HEK293 (cell line): ENCODE results near the gene RPL36AL.

Experiments used
- BCL11B ChIP-seq: fragments of 450-650 bp; formaldehyde crosslinking; IDR thresholded peaks from 2 replicates; pipeline ENCODE4 v1.5.1; 2016; ENCODE audit warnings: low read depth, missing biosample characterization, missing genetic modification characterization
- EGR2 ChIP-seq: fragments of 450-650 bp; formaldehyde crosslinking; IDR thresholded peaks from 2 replicates; pipeline ENCODE4 v1.5.1; 2016; ENCODE audit warnings: low read depth, missing biosample characterization, missing genetic modification characterization
- GFI1B ChIP-seq: fragments of 450-650 bp; formaldehyde crosslinking; IDR thresholded peaks from 2 replicates; pipeline ENCODE4 v1.5.1; 2016; ENCODE audit warnings: missing biosample characterization, missing genetic modification characterization
- MEIS1 ChIP-seq: sonication (generic); formaldehyde crosslinking; IDR thresholded peaks from 2 replicates; pipeline ENCODE4 v1.8.1; 2022; ENCODE audit warnings: missing genetic modification reagents, mild to moderate bottlenecking, borderline replicate concordance
- SCRT1 ChIP-seq: fragments of 450-650 bp; formaldehyde crosslinking; IDR thresholded peaks from 2 replicates; pipeline ENCODE4 v1.5.1; 2016; ENCODE audit warnings: missing biosample characterization, missing genetic modification characterization, borderline replicate concordance
- WT1 ChIP-seq: fragments of 450-650 bp; formaldehyde crosslinking; IDR thresholded peaks from 2 replicates; pipeline ENCODE4 v1.5.1; 2016; ENCODE audit warnings: missing biosample characterization, missing genetic modification characterization
- ZBTB20 ChIP-seq: fragments of 450-650 bp; formaldehyde crosslinking; IDR thresholded peaks from 2 replicates; pipeline ENCODE4 v1.5.1; 2016; ENCODE audit warnings: missing biosample characterization, missing genetic modification characterization
- ZBTB7A ChIP-seq: fragments of 450-650 bp; formaldehyde crosslinking; IDR thresholded peaks from 2 replicates; pipeline ENCODE4 v1.5.1; 2016; ENCODE audit warnings: low read depth, missing biosample characterization, missing genetic modification characterization
- ZNF121 ChIP-seq: fragments of 450-650 bp; formaldehyde crosslinking; IDR thresholded peaks from 2 replicates; pipeline ENCODE4 v1.5.1; 2016; ENCODE audit warnings: missing biosample characterization, missing genetic modification characterization
- ZNF133 ChIP-seq: fragments of 450-650 bp; formaldehyde crosslinking; IDR thresholded peaks from 2 replicates; pipeline ENCODE4 v1.5.1; 2016; ENCODE audit warnings: missing biosample characterization, missing genetic modification characterization
- ZNF16 ChIP-seq: fragments of 450-650 bp; formaldehyde crosslinking; IDR thresholded peaks from 2 replicates; pipeline ENCODE4 v1.5.1; 2016; ENCODE audit warnings: low read depth, missing biosample characterization, missing genetic modification characterization
- ZNF184 ChIP-seq: fragments of 450-650 bp; IDR thresholded peaks from 2 replicates; pipeline ENCODE4 v1.5.1; 2018; ENCODE audit warnings: missing biosample characterization, mild to moderate bottlenecking, missing genetic modification characterization
- ZNF341 ChIP-seq: fragments of 450-650 bp; formaldehyde crosslinking; IDR thresholded peaks from 2 replicates; pipeline ENCODE4; 2016; ENCODE audit warnings: low read depth, missing biosample characterization, missing genetic modification characterization
- ZNF391 ChIP-seq: fragments of 450-650 bp; formaldehyde crosslinking; IDR thresholded peaks from 2 replicates; pipeline ENCODE4 v1.5.1; 2016; ENCODE audit warnings: low read depth, missing biosample characterization, missing genetic modification characterization, borderline replicate concordance
- ZNF394 ChIP-seq: fragments of 450-650 bp; formaldehyde crosslinking; IDR thresholded peaks from 2 replicates; pipeline ENCODE4 v1.5.1; 2016; ENCODE audit warnings: missing biosample characterization, missing genetic modification characterization, mild to moderate bottlenecking, moderate library complexity, borderline replicate concordance
- ZNF404 ChIP-seq: fragments of 450-650 bp; formaldehyde crosslinking; IDR thresholded peaks from 2 replicates; pipeline ENCODE4 v1.5.1; 2017; ENCODE audit warnings: missing biosample characterization, missing genetic modification characterization
- ZNF416 ChIP-seq: fragments of 450-650 bp; formaldehyde crosslinking; IDR thresholded peaks from 2 replicates; pipeline ENCODE4 v1.5.1; 2016; ENCODE audit warnings: missing biosample characterization, missing genetic modification characterization
- ZNF423 ChIP-seq: fragments of 450-650 bp; formaldehyde crosslinking; IDR thresholded peaks from 2 replicates; pipeline ENCODE4 v1.5.1; 2016; ENCODE audit warnings: missing biosample characterization, missing genetic modification characterization
- ZNF529 ChIP-seq: fragments of 450-650 bp; formaldehyde crosslinking; IDR thresholded peaks from 2 replicates; pipeline ENCODE4 v1.5.1; 2017; ENCODE audit warnings: missing genetic modification characterization, missing biosample characterization; ENCODE audit not compliant: insufficient replicate concordance
- ZNF558 ChIP-seq: fragments of 450-650 bp; formaldehyde crosslinking; IDR thresholded peaks from 2 replicates; pipeline ENCODE4 v1.5.1; 2016; ENCODE audit warnings: missing biosample characterization, missing genetic modification characterization
- ZNF561 ChIP-seq: fragments of 450-650 bp; IDR thresholded peaks from 2 replicates; pipeline ENCODE4 v1.5.1; 2018; ENCODE audit warnings: missing biosample characterization, missing genetic modification characterization, borderline replicate concordance
- ZNF600 ChIP-seq: fragments of 450-650 bp; formaldehyde crosslinking; IDR thresholded peaks from 2 replicates; pipeline ENCODE4 v1.5.1; 2016; ENCODE audit warnings: missing biosample characterization, missing genetic modification characterization
- ZNF664 ChIP-seq: fragments of 450-650 bp; formaldehyde crosslinking; IDR thresholded peaks from 2 replicates; pipeline ENCODE4 v1.5.1; 2016; ENCODE audit warnings: missing biosample characterization, missing genetic modification characterization
- ZNF747 ChIP-seq: fragments of 450-650 bp; formaldehyde crosslinking; IDR thresholded peaks from 2 replicates; pipeline ENCODE4 v1.5.1; 2016; ENCODE audit warnings: missing biosample characterization, missing genetic modification characterization
- ZNF76 ChIP-seq: fragments of 450-650 bp; formaldehyde crosslinking; IDR thresholded peaks from 2 replicates; pipeline ENCODE4; 2016; ENCODE audit warnings: low read depth, missing biosample characterization, missing genetic modification characterization, borderline replicate concordance
- ZNF768 ChIP-seq: fragments of 450-650 bp; formaldehyde crosslinking; IDR thresholded peaks from 2 replicates; pipeline ENCODE4 v1.5.1; 2018; ENCODE audit warnings: missing biosample characterization, mild to moderate bottlenecking, missing genetic modification characterization
- ZNF777 ChIP-seq: fragments of 450-650 bp; formaldehyde crosslinking; IDR thresholded peaks from 2 replicates; pipeline ENCODE4 v1.5.1; 2017; ENCODE audit warnings: missing biosample characterization, missing genetic modification characterization, borderline replicate concordance
- ZNF843 ChIP-seq: fragments of 450-650 bp; formaldehyde crosslinking; IDR thresholded peaks from 2 replicates; pipeline ENCODE4 v1.5.1; 2016; ENCODE audit warnings: missing biosample characterization, missing genetic modification characterization
- TF ChIP-seq, protein P1 (sequence below): fragments of 450-650 bp; formaldehyde crosslinking; IDR thresholded peaks from 2 replicates; pipeline ENCODE4 v1.5.1; 2017; ENCODE audit warnings: missing biosample characterization, mild to moderate bottlenecking, missing genetic modification characterization, moderate library complexity
- TF ChIP-seq, protein P2 (sequence below): fragments of 450-650 bp; formaldehyde crosslinking; IDR thresholded peaks from 2 replicates; pipeline ENCODE4 v1.5.1; 2016; ENCODE audit warnings: missing biosample characterization, missing genetic modification characterization, low read depth
- TF ChIP-seq, protein P3 (sequence below): fragments of 450-650 bp; formaldehyde crosslinking; IDR thresholded peaks from 2 replicates; pipeline ENCODE4 v1.5.1; 2017; ENCODE audit warnings: missing biosample characterization, missing genetic modification characterization

The RPL36AL gene

DNA sequence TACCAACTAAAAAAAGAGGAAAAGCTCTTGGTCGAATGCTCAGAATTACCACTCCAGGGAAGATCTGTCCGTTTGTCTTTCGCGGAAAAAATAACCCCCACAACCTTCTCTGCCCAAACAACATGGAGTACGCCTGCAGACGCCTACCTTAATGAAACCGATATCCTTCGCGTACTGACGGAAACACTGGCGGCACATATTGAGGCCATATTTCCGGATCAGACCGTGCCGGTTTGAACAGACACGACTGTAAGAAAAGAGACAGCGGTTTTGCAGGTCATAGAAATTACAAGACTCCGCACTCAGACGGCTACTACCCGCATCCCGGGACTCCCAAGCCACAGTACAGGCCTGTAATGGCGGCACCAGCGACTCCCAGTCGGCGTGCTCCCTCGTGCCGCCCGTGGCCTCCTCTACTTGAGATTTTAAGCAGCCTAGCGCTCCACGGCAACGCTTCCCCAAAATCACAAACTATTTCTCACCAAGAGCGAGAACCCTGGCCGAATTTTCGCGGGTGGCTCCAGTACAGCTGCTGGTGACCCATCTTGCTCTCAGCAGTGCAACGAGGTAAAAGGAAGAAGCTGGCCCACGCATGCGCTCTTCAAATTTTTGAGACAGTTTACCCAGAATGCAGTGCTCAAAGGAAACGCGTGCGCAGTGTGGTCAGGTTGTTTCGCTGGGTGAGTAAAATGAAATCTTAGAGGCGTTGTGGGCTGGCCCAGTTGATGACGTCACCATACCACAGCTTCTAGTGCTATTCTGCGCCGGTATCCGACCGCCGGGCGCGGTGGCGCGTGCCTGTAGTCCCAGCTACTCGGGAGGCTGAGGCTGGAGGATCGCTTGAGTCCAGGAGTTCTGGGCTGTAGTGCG, 34.4 kb downstream of the RPL36AL start, which contains the start of gene RPS29 (continued):
- TF ChIP-seq ZNF391 (tag by site-specific recombination) = peak; percentile 94; the same call in 1 of the 2 replicates
- TF ChIP-seq ZNF423 (tag by site-specific recombination) = no peak
- no peak for TF ChIP-seq ZNF747 (tag by site-specific recombination)
- no peak for TF ChIP-seq ZNF184 (tag by site-specific recombination)
- no peak for TF ChIP-seq MEIS1 (CRISPR knock-in tag)
- no peak for TF ChIP-seq ZNF121 (tag by site-specific recombination)
- no peak for TF ChIP-seq ZNF768 (tag by site-specific recombination)
- no peak for TF ChIP-seq ZNF777 (tag by site-specific recombination)
- TF ChIP-seq ZNF341 (tag by site-specific recombination) = no peak
- TF ChIP-seq ZNF558 = peak; percentile 78
- no peak for TF ChIP-seq ZNF404 (tag by site-specific recombination)
- no peak for TF ChIP-seq ZNF664
- no peak for TF ChIP-seq SCRT1
- TF ChIP-seq ZNF843 = no peak
- TF ChIP-seq ZNF416 = no peak
- peak; percentile 88 for TF ChIP-seq ZNF76 (tag by site-specific recombination)
- TF ChIP-seq ZNF561 (tag by site-specific recombination) = no peak
- TF ChIP-seq, protein P1, sequence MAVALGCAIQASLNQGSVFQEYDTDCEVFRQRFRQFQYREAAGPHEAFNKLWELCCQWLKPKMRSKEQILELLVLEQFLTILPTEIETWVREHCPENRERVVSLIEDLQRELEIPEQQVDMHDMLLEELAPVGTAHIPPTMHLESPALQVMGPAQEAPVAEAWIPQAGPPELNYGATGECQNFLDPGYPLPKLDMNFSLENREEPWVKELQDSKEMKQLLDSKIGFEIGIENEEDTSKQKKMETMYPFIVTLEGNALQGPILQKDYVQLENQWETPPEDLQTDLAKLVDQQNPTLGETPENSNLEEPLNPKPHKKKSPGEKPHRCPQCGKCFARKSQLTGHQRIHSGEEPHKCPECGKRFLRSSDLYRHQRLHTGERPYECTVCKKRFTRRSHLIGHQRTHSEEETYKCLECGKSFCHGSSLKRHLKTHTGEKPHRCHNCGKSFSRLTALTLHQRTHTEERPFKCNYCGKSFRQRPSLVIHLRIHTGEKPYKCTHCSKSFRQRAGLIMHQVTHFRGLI (tag by site-specific recombination) = no peak
- TF ChIP-seq ZNF16 (tag by site-specific recombination) = no peak
- TF ChIP-seq ZNF529 (tag by site-specific recombination) = no peak
- TF ChIP-seq, protein P2, sequence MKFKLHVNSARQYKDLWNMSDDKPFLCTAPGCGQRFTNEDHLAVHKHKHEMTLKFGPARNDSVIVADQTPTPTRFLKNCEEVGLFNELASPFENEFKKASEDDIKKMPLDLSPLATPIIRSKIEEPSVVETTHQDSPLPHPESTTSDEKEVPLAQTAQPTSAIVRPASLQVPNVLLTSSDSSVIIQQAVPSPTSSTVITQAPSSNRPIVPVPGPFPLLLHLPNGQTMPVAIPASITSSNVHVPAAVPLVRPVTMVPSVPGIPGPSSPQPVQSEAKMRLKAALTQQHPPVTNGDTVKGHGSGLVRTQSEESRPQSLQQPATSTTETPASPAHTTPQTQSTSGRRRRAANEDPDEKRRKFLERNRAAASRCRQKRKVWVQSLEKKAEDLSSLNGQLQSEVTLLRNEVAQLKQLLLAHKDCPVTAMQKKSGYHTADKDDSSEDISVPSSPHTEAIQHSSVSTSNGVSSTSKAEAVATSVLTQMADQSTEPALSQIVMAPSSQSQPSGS (tag by site-specific recombination) = peak; percentile 100
- TF ChIP-seq ZNF394 = peak; percentile 89
- no peak for TF ChIP-seq ZBTB20
- TF ChIP-seq ZNF133 (tag by site-specific recombination) = no peak
- peak; percentile 39; the same call in 1 of the 2 replicates for TF ChIP-seq WT1 (tag by site-specific recombination)
- peak; percentile 66; the same call in 1 of the 2 replicates for TF ChIP-seq ZNF600
- TF ChIP-seq ZBTB7A = no peak
- TF ChIP-seq, protein P3, sequence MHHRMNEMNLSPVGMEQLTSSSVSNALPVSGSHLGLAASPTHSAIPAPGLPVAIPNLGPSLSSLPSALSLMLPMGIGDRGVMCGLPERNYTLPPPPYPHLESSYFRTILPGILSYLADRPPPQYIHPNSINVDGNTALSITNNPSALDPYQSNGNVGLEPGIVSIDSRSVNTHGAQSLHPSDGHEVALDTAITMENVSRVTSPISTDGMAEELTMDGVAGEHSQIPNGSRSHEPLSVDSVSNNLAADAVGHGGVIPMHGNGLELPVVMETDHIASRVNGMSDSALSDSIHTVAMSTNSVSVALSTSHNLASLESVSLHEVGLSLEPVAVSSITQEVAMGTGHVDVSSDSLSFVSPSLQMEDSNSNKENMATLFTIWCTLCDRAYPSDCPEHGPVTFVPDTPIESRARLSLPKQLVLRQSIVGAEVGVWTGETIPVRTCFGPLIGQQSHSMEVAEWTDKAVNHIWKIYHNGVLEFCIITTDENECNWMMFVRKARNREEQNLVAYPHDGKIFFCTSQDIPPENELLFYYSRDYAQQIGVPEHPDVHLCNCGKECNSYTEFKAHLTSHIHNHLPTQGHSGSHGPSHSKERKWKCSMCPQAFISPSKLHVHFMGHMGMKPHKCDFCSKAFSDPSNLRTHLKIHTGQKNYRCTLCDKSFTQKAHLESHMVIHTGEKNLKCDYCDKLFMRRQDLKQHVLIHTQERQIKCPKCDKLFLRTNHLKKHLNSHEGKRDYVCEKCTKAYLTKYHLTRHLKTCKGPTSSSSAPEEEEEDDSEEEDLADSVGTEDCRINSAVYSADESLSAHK (tag by site-specific recombination) = peak; percentile 23; the same call in 1 of the 2 replicates
- TF ChIP-seq EGR2 (tag by site-specific recombination) = peak; percentile 60
- TF ChIP-seq GFI1B (tag by site-specific recombination) = no peak
- no peak for TF ChIP-seq BCL11B (tag by site-specific recombination)
- TF ChIP-seq, all 188 proteins: peak for 49
